Endothelial cell of umbilical vein (primary cell): ENCODE data around the gene EFCAB8.

Experiments used
- EZH2 ChIP-seq: IDR thresholded peaks from 2 replicates; pipeline ENCODE4 v1.6.1; 2012; ENCODE audit warnings: borderline replicate concordance, low read depth, mild to moderate bottlenecking, moderate library complexity, low read length, inconsistent platforms; ENCODE audit not compliant: severe bottlenecking
- MYC ChIP-seq: IDR thresholded peaks from one replicate; pipeline ENCODE4 v1.6.1; 2011; ENCODE audit warnings: mild to moderate bottlenecking, low read depth, low read length
- POLR2AphosphoS5 ChIP-seq: IDR thresholded peaks from 2 replicates; pipeline ENCODE4 v1.6.1; 2012; ENCODE audit warnings: low read depth, mild to moderate bottlenecking, control low read depth, low read length, moderate library complexity; ENCODE audit not compliant: insufficient read depth
- TF ChIP-seq, protein P1 (sequence below), 2 donors: IDR thresholded peaks; 1 replicate in 1 of 2; 2 replicates in 1 of 2; pipeline ENCODE4 v1.5.1; 2011; ENCODE audit warnings: low read length in 2 of 2, mild to moderate bottlenecking in 2 of 2, moderate library complexity in 2 of 2, control low read depth in 1 of 2, inconsistent platforms in 1 of 2, low read depth in 1 of 2; ENCODE audit not compliant: insufficient read depth in 1 of 2; ENCODE audit errors: extremely low read depth in 1 of 2

DNA sequence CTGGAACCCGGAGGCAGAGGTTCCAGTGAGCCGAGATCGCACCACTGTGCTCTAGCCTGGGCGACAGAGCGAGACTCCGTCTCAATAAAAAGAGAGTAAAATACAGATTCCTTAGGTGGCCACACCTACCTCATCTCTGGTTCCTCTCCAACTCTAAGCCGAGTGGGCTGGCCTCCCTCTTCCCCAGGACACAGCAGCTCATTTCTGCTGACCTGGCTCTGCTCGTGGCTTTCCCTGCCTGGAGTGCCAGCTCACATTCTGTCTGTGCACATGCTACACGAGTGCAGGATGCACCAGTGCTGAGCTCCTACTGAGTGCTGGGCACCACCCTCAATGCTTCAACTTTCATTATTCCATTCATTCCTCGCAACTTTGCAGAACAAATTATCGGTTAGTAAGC lies 28.8 kb downstream of the EFCAB8 start:
- TF ChIP-seq POLR2AphosphoS5 (no peak), MYC (no peak), EZH2 (no peak)
- TF ChIP-seq, protein P1, sequence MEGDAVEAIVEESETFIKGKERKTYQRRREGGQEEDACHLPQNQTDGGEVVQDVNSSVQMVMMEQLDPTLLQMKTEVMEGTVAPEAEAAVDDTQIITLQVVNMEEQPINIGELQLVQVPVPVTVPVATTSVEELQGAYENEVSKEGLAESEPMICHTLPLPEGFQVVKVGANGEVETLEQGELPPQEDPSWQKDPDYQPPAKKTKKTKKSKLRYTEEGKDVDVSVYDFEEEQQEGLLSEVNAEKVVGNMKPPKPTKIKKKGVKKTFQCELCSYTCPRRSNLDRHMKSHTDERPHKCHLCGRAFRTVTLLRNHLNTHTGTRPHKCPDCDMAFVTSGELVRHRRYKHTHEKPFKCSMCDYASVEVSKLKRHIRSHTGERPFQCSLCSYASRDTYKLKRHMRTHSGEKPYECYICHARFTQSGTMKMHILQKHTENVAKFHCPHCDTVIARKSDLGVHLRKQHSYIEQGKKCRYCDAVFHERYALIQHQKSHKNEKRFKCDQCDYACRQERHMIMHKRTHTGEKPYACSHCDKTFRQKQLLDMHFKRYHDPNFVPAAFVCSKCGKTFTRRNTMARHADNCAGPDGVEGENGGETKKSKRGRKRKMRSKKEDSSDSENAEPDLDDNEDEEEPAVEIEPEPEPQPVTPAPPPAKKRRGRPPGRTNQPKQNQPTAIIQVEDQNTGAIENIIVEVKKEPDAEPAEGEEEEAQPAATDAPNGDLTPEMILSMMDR (IDR thresholded peaks at IDR 0.05; ENCODE audit: extremely low read depth in 1 of 2, insufficient read depth in 1 of 2, low read depth in 1 of 2, low read length in 2 of 2) = no peak
